GM19099 (cell line): ENCODE data around the gene NPTN.

ENCODE experiments used
- POLR2A ChIP-seq: IDR thresholded peaks from 3 replicates; pipeline ENCODE4 v1.6.1; 2011; ENCODE audit warnings: low read depth; ENCODE audit not compliant: insufficient read length; ENCODE audit errors: extremely low read depth

The NPTN gene

GRCh38 chr15:73647259-73648013 lies 14.2 kb upstream of the NPTN start:
- TF ChIP-seq POLR2A = no peak

DNA sequence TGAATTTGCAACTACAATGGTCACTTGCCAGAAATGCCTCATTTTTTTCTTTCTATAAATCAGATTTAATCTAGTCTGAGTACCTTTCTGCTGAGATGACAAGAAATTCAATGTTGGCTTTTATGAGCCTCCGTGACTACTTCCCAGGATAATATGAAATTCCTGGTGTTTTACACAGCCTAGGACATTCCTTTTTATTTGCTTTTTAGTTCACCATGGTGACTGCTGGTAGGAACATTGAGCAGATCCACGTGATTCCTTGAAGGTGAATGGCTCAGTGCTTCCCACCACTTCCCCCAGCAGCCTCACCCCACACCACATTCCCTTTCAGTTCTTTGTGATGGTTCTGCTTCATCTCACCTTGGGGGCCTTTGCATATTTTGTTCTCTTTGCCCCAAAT lies 4.3 kb upstream of the NPTN start:
- no peak for TF ChIP-seq POLR2A

- no peak for TF ChIP-seq POLR2A
Observed at GRCh38 chr15:73633991-73634495, 854 bp upstream of the NPTN start.

GRCh38 chr15:73632670-73633058 lies 525 bp downstream of the NPTN start:
- no peak for TF ChIP-seq POLR2A

- TF ChIP-seq POLR2A = no peak
Observed at GRCh38 chr15:73631915-73632669, 1.1 kb downstream of the NPTN start.

GRCh38 chr15:73630921-73631362 lies 2.2 kb downstream of the NPTN start:
- no peak for TF ChIP-seq POLR2A

DNA sequence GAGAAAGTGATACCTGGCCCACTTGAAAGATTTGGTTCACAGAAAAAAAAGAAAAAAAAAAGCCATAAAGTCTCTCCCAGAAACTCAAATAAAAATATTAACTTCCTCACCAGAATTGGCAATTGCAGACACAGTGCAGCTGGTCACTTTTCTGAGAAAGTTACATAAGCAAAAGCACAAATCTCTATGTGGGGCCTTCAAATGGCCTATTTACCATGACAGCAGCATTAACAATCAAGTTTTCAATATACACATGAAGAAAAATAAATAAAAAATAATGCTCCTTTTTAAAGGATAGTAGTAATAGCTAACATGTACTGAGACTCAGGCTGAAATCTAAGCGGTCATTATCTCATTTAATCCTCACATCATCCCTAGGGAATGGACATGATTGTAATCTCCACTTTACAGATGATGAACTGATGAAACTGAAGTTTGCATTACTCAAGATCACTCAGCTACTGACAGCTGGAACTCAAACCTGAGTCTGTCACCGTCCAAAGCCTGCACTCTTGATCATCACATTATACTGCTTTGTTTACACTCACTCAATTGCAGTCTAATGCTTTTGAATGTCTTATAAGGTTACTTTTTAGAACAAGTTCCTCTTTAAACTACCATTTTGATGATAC lies 3.3 kb downstream of the NPTN start:
- no peak for TF ChIP-seq POLR2A

DNA sequence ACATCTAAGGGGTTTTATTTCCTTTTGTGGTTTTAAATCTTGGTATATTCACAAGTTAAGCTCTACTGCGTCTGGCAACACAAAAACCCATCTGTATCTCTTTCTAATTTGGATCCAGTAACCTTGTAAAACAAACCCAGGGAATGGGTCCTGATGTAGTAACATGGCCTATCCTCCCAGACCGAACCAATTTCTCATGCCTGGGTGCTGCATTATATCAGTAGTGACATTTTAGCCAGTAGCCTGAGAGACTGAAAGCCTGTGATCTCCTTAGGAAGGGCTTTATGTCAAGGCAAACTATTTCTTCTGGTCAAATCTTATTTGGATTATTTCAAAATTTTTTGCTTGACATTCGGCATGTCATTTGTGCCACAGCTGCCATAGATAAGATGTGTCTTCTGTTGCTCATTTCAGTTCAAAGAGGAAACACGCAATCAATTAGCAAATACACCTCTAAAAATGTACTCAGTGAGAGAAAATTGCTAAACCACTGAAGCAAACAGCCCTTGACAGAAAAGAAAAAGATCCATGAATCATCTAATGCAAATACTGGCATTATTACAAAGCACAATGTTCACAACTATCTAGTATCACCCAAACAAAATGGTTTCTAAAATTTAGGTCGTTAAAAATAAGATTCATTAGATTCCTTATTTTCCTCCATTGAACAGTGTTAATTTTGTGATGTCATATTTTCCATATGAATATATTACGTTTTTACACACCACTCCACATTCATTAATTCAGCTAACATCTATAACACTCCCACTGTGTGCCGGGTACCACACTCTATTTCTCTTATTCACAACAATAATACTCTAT lies 4.0 kb downstream of the NPTN start:
- TF ChIP-seq POLR2A = no peak

DNA sequence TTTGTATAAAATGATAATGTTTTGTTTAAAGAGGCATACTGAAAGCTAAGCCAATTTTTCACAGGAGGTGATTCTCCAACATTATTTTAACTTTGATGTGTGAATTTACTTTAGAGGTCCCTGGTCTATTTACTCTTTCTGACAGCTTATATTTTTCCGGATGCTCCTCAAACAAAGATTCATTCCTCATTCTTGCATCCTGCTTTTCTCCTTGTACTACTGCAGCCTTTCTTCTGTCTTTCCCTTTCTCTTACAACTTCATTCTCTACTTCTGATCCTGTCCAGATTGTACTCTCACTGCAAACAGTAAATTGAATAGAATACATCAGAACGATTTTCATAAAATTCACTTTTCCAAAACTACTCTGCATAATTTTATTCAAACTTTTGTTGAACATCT lies 5.1 kb downstream of the NPTN start:
- no peak for TF ChIP-seq POLR2A

DNA sequence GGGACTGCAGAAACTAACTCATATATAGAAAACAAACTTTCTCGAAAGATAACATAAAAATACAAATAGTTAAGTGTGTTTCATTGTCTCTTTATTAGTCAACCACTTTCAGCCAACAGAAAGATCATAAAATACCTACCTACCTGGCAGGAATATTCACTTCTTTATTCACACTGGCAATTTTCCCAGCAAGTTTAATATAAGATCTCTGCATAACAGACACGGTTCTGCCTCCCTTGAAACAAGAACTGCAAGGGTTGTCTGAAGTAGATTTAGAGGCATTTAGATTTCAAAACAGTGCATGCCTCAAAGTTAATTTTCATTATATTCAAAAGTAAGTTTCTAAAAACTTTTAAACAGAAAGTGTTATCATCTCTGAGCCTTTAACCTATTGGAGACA lies 7.1 kb downstream of the NPTN start:
- no peak for TF ChIP-seq POLR2A

DNA sequence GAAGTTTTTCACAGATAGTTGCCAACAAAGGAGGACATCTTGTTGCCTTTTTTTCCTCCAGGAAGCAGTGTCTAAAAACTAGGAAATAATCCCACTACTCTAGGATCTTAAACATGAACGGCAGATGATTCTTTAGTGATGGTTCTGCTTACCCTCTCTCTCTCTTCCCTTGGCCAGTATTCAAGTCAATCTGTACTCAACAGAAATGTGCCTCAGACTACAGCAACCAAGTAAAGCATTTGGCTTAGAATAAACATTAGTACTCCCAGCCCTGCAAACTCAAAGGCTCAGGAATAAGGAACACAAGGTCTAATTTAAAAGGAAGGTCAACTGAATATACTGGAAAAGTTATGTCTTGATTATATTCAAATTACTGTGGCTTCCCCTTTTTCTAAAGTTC lies 8.7 kb downstream of the NPTN start:
- no peak for TF ChIP-seq POLR2A

DNA sequence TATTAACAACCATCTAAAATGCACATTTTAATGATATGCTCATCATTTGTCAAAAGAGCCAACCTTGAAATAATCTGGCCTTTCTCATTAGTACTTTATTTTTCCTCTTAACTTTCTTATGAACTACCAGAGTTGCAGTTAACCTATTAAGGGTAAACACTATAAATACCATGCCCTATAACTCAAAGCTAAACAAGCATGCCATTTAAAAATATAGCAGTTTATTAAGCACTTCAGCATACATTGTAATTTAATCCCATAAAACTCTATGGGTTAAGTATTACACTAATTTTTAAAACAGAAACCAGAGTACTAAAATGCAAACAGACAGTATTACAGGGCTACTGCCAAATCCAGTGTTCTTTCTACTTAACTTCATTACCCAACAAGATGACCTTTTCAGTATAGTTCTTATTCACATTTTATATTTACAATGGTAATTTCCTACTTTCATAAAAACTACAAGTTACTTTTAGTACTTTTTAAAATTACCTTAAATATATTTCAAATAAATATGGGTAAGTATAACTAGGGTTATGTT lies 11.8 kb downstream of the NPTN start:
- no peak for TF ChIP-seq POLR2A

DNA sequence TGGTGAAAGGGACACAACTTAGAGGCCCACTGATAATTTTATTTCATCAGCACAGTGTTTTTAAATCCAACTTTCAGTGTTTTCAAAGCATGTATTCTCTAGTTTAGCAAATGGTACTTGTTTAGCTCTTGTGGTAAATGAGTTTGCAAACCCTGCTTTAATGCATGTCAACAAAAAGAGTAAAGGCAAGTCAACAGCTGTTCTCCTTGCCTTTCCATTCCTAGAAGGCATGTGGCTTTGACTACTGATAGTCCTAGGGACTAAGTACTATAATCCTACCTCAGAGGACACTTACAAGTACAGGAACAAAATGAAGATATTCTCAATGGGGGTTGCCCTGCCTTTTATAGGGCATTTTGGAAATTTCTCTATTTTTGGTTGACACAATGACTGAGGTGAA lies 13.1 kb downstream of the NPTN start:
- no peak for TF ChIP-seq POLR2A

- TF ChIP-seq POLR2A = no peak
Observed at GRCh38 chr15:73617913-73618312, 15.3 kb downstream of the NPTN start.
